Upper lobe of left lung (tissue), 4 donors: ENCODE data around the gene PCSK6.

Source experiments
- CTCF ChIP-seq, 6 experiments: fragments of 450-650 bp in 4 of 6; fragments of 200-600 bp in 2 of 6; sonication (generic) in 2 of 6; IDR thresholded peaks; one replicate each; pipeline ENCODE4 v1.5.1; 2016 to 2019; ENCODE audit warnings: antibody characterized with exemption in 6 of 6
- EP300 ChIP-seq, 4 donors: sonication (generic); formaldehyde crosslinking; IDR thresholded peaks; one replicate each; pipeline ENCODE4 v1.5.1; 2017; ENCODE audit warnings: antibody characterized with exemption in 4 of 4, control low read depth in 2 of 4
- POLR2A ChIP-seq, 4 donors: fragments of 450-650 bp; IDR thresholded peaks; one replicate each; pipeline ENCODE4 v1.5.1; 2016 to 2017; ENCODE audit warnings: antibody characterized with exemption in 4 of 4, mild to moderate bottlenecking in 2 of 4
- POLR2AphosphoS5 ChIP-seq, 2 donors: sonication (generic); formaldehyde crosslinking; IDR thresholded peaks; one replicate each; pipeline ENCODE4 v1.5.1; 2017; ENCODE audit warnings: antibody characterized with exemption in 2 of 2

GRCh38 chr15:101458908-101459578 lies 30.5 kb downstream of the PCSK6 start:
- TF ChIP-seq POLR2A (IDR thresholded peaks at IDR 0.05) (no peak), POLR2AphosphoS5 (IDR thresholded peaks at IDR 0.05) (peak in 1 of 2 donors; percentile 68), EP300 (IDR thresholded peaks at IDR 0.05) (peak in 1 of 4 donors; percentile 14), CTCF (IDR thresholded peaks at IDR 0.05) (no peak)
